Stimulated activated CD4-positive, alpha-beta T cell treated with anti-CD3 and anti-CD28 coated beads, TNF-alpha, amount 100 ng/mL, for 24 hours (primary cell): ENCODE measurements around the gene DTX2.
"Not testable (repeated sequence)": the region's sequence is repeated elsewhere in the genome, so short reads cannot be mapped to it uniquely, and the experiment has no call there.

Experiments used
- DNase-seq, 3 experiments: peaks; one replicate each; pipeline ENCODE4 v3.0.0-alpha.2; 2020; ENCODE audit warnings: low read depth in 3 of 3

Gene DTX2

DNA sequence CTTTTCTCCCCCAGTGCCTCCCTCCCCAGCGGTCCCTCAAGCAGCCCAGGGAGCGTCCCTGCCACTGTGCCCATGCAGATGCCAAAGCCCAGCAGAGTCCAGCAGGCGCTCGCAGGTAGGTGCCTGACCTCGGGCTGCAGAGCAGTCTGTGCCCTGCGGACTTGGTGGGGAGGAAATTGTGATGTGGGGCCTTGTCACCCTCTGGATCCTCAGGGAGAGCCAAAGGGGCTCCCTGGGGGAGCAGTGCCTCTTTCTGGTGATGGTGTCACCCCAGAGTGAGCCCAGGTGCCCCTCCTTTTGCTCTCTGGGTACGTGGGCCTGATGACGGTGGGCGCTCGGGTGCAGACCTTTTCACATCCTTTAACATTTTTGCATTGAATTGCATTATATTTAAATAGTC lies 30.6 kb downstream of the DTX2 start:
- DNase-seq, result not testable (repeated sequence)

DNA sequence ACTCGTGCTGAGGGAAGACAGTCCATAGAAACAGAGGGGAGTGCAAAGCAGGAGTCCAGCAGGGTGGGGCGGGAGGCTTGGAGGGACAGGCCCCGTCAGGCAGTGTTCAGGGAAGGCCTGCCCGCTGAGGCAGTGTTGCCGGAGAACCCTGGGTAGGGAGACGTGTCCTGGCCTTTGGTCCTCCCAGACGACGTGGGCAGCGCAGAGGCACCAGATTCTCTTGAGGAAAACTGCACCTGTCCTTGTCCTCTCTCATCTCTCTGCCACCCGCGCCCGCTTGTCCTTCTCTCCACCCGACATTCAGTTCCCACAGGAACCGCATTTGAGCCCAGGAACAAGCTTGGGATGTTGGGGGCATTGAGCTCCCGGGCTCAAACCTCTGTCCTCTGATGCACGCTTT lies 34.2 kb downstream of the DTX2 start:
- DNase-seq, result not testable (repeated sequence)

- not testable (repeated sequence) for DNase-seq
Measured at GRCh38 chr7:76497918-76498582, 36.5 kb downstream of the DTX2 start.

GRCh38 chr7:76498583-76499200 lies 37.2 kb downstream of the DTX2 start:
- DNase-seq, result not testable (repeated sequence)

GRCh38 chr7:76499201-76499923 lies 37.9 kb downstream of the DTX2 start:
- DNase-seq, result not testable (repeated sequence)

DNA sequence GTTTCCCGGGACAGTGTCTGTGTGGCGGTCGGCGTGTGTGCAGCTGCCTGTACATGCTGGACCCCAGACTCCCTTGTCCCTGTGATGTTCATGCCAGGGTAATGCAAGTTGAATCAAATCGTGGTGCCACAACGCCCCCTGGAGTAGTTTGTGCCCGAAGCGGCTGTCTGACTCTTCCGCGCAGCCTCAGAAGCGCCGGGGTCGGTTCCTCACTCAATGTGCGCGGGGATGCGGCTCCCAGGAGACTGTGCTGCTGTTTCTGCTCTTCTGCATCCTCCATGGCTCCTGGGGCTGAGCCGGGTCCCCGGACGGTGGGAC lies 38.4 kb downstream of the DTX2 start:
- DNase-seq, result not testable (repeated sequence)

- not testable (repeated sequence) for DNase-seq
Measured at GRCh38 chr7:76502224-76502623, 40.7 kb downstream of the DTX2 start.

DNA sequence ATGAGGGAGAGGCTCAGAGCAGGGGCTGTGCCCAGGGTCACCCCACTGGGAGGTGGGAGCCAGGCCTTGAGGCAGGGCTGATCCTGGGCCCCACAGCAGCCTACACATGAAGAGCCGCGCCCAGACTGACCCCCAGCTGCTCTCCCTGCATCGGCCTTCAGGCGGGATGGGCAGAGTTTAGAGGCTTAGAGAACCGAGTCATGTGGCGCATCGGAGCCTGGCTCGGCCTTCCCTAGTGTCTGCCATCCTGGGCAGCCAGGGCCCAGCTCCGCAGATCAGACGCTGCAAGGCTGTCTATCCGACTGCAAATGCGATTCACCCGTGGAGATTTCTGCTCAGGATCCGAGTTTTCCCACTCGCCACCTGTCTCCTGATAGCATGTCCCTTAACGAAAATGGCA lies 41.3 kb downstream of the DTX2 start:
- not testable (repeated sequence) for DNase-seq

DNA sequence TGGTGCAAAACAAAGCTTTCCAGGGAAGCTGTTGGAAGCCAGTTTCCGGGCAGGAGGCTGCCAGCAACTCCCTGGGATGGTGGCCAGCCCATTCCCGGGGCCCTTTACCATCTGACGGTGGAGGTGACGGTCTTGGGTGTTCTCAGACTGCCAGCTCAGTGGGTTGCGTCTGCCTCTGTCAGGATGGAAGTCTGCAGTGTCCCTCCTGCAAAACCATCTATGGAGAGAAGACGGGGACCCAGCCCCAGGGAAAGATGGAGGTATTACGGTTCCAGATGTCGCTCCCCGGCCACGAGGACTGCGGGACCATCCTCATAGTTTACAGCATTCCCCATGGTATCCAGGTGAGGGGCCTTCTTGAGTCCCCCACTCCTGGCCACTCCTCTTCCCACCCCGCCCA lies 41.7 kb downstream of the DTX2 start:
- DNase-seq, result not testable (repeated sequence)

- DNase-seq, result not testable (repeated sequence)
Measured at GRCh38 chr7:76504351-76505167, 43.0 kb downstream of the DTX2 start.

- DNase-seq, result no peak
Measured at GRCh38 chr7:76505168-76506080, 43.9 kb downstream of the DTX2 start.

DNA sequence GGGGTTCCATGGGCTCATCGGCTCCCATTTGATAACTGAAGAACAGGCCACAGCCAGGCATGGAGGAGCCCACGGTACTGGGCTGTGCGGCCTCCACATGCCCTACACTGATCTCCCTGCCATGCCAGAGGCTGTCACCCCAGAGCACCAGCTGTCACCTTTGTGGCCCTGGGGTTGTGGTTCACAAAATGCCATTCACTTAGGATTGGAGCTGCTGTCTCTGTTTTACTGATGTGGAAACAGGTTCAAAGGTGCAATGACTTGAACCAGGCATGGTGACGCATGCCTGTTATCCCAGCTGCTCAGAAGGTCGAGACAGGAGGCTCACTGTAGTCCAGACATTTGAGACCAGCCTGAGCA lies 44.6 kb downstream of the DTX2 start:
- DNase-seq, result no peak

- not testable (repeated sequence) for DNase-seq
Measured at GRCh38 chr7:76506643-76507042, 45.1 kb downstream of the DTX2 start.

DNA sequence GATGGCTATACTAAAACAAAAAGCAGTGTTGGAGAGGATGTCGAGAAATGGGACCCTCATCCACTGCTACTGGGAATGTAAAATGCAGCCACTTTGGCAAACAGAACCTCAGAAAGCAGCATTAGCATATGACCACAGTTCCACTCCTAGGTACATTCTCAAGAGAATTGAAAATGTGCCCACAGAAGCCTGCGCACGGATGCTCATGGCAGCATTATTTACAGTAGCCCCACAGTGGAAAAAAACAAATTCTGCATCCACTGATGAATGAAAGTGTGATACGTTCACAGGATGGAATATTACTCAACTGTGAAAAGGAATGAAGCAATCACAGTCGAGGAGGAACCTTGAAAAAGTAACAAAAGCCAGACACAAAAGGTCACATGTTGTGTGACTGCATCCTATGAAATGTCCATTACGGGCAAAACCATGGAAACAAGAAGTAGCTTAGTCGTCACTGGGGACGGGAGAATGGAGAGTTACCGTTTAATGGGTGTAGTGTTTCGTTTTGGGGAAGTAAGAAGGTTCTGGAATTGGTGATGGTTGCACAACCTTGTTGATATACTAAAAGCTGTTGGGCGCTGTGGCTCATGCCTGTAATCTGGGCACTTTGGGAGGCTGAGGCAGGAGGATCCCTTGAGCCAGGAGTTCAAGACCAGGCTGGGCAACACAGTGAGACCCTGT lies 46.4 kb downstream of the DTX2 start:
- no peak for DNase-seq

DNA sequence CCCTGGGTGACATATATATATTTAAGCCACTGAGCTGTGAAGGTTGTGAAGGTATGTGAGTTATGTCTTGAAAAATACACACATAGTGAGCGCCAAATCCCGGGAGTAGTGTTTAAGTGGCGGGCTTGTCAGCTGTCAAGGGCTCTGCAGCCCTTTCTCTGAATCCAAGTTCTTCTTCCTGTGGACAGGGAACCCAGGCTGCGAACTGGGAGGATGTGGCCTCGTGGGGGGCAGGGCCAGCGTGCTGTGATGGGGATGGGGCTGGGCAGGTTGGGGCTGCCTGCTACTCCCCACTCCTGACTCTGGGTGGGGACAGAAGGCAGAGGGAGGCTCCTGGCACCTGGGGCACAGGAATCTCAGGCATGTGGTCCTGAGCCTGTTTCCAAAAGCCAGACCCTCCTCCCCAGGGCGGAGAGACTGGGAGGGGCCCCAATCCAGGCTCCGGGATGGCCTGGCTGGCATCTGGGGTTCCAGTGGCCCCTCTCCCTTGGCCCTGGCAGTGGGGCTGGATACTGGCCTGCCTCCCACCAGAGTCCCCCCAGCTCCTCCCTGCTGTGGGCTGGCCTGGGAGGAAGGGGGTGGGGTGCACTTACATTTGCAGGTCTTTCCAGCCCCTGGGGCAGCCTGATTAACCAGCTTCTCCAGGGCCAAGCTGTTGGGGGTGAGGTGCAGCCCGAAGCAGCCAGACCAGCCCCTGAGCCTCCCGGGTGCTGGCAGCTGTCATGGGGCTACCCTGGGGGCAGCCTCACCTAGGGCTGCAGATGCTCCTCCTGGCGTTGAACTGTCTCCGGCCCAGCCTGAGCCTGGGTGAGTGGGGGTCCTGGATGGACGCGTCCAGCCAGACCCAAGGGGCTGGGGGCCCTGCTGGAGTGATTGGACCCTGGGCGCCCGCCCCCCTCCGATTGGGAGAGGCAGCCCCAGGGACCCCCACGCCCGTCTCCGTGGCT lies 48.7 kb downstream of the DTX2 start, which contains the start of gene UPK3B:
Gene UPK3B (plus strand): TSS at position 622 of the 947 bp plus-strand sequence. CDS start 101 bp downstream, at position 723.
- no peak for DNase-seq

- DNase-seq, result not testable (repeated sequence)
Measured at GRCh38 chr7:76511200-76511910, 49.8 kb downstream of the DTX2 start.

DNA sequence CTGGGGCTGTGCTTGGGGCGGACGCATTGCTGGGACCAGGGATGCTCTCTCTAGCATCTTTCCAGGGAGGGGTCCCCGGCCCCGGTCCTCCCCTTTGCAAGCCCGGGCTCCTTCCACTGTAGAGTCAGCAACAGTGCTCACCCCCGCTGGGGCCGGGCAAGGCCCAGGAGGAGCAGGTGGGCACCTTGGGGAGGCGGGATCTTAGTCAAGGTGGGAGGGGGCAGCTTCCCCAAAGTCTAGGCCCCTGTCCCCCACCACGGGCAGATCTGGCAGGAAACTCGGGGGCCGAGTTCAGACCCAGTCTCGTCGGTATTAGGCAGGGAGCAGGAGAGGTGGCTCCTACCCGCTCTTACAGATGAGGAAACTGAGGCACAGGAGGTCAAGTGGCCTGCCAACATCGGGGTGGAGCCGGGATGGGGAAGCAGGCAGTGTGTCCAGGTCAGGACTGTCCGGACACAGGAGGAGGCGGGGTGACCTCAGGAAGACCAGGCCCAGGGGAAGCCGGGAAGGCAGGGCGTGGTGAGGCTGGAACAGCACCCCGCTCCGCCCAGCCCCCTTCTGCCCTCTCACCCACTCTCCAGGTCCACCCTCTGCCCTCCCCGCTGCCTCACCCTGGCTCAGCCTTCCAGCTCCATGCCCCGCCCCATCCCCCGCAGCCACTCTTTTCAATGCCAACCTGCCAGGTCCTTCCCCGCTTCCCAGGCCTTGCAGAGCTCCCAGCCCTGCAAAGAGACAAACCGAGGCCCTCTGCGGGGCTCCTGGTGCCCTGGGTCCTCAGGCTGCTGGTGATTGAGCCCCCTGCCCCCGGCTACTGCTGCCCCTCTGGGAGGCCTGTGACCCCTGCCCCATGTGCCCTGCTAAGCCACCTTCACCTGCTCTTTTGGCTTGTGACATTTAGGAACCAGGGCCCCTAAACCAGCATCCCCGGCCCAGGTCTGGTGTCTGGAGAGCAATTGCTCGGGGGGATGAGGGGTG lies 50.7 kb downstream of the DTX2 start:
- DNase-seq, result not testable (repeated sequence)
